Pancreas (tissue), 10 donors: ENCODE results near the gene HEXIM2. TPM values are rescaled to one million over a fixed set of nuclear protein-coding genes. Genes with fewer than 3 reads are reported as not detected.

Experiments used
- ATAC-seq, 4 donors: fragments of 200-7000 bp; cut with Tn5 transposase; one replicate each; pipeline versions ENCODE4 v1.8.0 to v1.9.1; 2020; ENCODE audit warnings: mild to moderate bottlenecking in 4 of 4, moderate library complexity in 4 of 4
- DNase-seq, 6 donors: peaks; one replicate each; pipeline ENCODE4 v3.0.0-alpha.2; 2020
- FAIRE-seq: peaks from 2 replicates; lab custom pipeline; 2012; peaks lifted over from hg19 to GRCh38; lab: Jason Lieb, UNC
- H3K27ac ChIP-seq, 4 donors: fragments of 200-600 bp; sonication (generic); 1 replicate in 3 of 4; 2 replicates in 1 of 4; pipeline versions ENCODE4 v1.5.0 to v1.8.0; 2020
- H3K27me3 ChIP-seq, 4 donors: fragments of 200-600 bp; one replicate each; pipeline ENCODE4 v1.8.0; 2021
- H3K36me3 ChIP-seq, 3 donors: fragments of 200-600 bp; sonication (generic) in 1 of 3; one replicate each; pipeline versions ENCODE4 v1.5.0 to v1.8.0; 2020 to 2021
- H3K4me1 ChIP-seq, 3 donors: fragments of 200-600 bp; one replicate each; pipeline ENCODE4 v1.8.0; 2021
- H3K4me3 ChIP-seq, 4 donors: fragments of 200-600 bp; sonication (generic) in 2 of 4; one replicate each; pipeline versions ENCODE4 v1.5.0 to v1.8.0; 2020 to 2021
- H3K9me3 ChIP-seq, 4 donors: fragments of 200-600 bp; one replicate each; pipeline ENCODE4 v1.8.0; 2021
- WGBS, 2 donors: extraction: QIAGEN DNeasy Blood & Tissue Kit; methylation state at CpG; one replicate each; pipeline ENCODE4 v1.1.7; 2013; 5-methylcytosine and 5-hydroxymethylcytosine counted together
- intact Hi-C, 3 donors: fragments of 100-400 bp; cut with DNase I; formaldehyde crosslinking; loops; one replicate each; pipeline versions ENCODE4 v1.11.1 to v1.14.2; 2022
- polyA plus RNA-seq, 2 donors: library from polyadenylated mRNA; stranded (reverse); fragments of 200-250 nt; gene quantifications; one replicate each; pipeline ENCODE4 v1.2.3, GENCODE V29; 2013
- total RNA-seq, 6 donors: library from RNA; stranded (reverse); fragmentation: NEBNext Ultra II Directional in 4 of 6; extraction: Animal tissue kit (Norgen Biotek cat#: 25700) in 4 of 6; gene quantifications; one replicate each; pipeline versions ENCODE4 v1.2.1 to v1.2.4, GENCODE V29; 2021 to 2023
- TF ChIP-seq, protein P1 (sequence below), 4 donors: fragments of 200-600 bp; sonication (generic) in 3 of 4; IDR thresholded peaks; one replicate each; pipeline versions ENCODE4 v1.5.0 to v1.8.0; 2021; ENCODE audit warnings: antibody characterized with exemption in 4 of 4
- donor health status: healthy with polysubstance abuse.
- donor health status: DM: no; HTN: no; CAD: no; lungs with moderate emphysema.
- donor health status: DM: no; HTN: no; CAD: no.
- donor health status: control.
- donor health status: control.
- donor health status: Bipolar disorder and iron deficiency.
- donor health status: DM: yes; HTN: yes; CAD: no.
- donor health status: DM: no; HTN: no; CAD: no.
- donor health status: DM: no; HTN: no; CAD: no.
- donor health status: DM: yes; HTN: yes; CAD: no.

The HEXIM2 gene
- total and polyA plus RNA-seq, 8 donors: 4.0 to 10.9 (median 6.7) TPM

DNA sequence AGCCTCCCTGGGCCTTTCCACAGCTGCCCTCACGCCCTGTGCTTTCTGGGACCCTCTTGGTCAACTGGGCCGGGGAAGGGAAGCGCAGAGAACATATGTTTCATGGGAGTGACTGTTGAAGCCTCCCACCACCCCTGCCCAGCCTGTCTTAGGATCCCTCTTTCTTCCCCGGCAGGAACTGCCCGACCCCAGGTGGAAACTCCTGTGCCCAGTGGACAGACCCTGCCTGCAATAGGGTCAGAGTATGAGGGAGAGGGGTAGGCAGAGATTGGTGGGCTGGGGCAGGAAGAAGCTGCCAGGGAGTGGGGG is 10.5 kb downstream of the HEXIM2 start:
- Histone ChIP-seq H3K9me3 (no peaks in the 10 kb centered on the region), H3K36me3 (no peaks in the 10 kb centered on the region), H3K27ac (peak overlapping the region; percentile 70 to 92 (median 76)), H3K4me1 (peaks cover 5 to 16% (median 10%) of the 10 kb centered on the region in 3 donors), H3K27me3 (no peaks in the 10 kb centered on the region), H3K4me3 (peak overlapping the region in 1 of 4 donors; percentile 38)
- TF ChIP-seq, protein P1, sequence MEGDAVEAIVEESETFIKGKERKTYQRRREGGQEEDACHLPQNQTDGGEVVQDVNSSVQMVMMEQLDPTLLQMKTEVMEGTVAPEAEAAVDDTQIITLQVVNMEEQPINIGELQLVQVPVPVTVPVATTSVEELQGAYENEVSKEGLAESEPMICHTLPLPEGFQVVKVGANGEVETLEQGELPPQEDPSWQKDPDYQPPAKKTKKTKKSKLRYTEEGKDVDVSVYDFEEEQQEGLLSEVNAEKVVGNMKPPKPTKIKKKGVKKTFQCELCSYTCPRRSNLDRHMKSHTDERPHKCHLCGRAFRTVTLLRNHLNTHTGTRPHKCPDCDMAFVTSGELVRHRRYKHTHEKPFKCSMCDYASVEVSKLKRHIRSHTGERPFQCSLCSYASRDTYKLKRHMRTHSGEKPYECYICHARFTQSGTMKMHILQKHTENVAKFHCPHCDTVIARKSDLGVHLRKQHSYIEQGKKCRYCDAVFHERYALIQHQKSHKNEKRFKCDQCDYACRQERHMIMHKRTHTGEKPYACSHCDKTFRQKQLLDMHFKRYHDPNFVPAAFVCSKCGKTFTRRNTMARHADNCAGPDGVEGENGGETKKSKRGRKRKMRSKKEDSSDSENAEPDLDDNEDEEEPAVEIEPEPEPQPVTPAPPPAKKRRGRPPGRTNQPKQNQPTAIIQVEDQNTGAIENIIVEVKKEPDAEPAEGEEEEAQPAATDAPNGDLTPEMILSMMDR (IDR thresholded peaks at IDR 0.05): no peak
- FAIRE-seq (no peak), ATAC-seq (peak in 1 of 4 donors; percentile 1), DNase-seq (no peak)
- whole genome bisulfite sequencing, 2 donors: 73 to 82% methylated on average over 5 of the region's 5 CpGs
- intact Hi-C loops: no loop called here

DNA sequence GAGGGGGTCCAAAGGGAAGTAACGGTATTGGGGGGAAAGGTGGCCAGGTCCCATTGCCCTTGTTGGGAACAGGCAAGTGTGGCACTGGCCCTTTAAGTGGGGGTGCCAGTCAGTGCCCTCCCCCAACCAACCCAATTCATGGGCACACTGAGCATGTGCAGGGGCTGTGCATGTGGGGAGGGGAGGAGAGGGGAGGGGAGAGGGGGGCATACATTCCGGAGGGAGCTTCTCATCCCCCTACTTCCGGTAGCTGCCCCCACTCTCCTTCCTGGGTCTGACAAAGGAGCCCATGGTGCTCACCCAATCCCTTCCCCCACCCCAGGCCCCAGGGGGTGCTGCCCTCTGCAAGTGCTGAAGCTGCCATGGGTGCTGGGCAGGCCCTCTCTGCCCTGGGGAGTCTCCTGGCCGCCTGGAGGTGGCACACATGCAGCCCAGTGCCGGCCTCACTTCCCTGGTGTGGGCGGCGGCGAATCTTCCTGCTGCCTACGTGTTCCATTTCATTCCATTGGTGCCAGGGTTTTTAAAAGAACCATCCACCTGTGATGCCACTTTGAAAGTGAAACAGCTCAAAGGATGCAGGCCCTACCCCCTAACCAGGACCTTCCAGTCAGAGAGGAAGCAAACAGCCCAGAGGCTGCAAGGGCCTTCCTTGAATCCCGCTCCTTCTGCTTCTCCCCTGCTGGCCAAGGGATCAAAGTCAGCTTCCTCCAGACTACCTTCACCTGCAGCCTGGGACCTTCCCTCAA is 11.0 kb downstream of the HEXIM2 start:
- Histone ChIP-seq H3K27ac (peak overlapping the region; percentile 70 to 92 (median 76)), H3K4me1 (peaks cover 5 to 16% (median 10%) of the 10 kb centered on the region in 3 donors), H3K9me3 (no peaks in the 10 kb centered on the region), H3K27me3 (no peaks in the 10 kb centered on the region), H3K4me3 (peak overlapping the region in 2 of 4 donors; percentile 35 to 38), H3K36me3 (no peaks in the 10 kb centered on the region)
- 10 to 16% methylated on average over 10 of the region's 10 CpGs for WGBS, 2 donors
- FAIRE-seq: no peak
- intact Hi-C loops: no loop called here
- ATAC-seq: peak; percentile 84 to 92 (median 87)
- DNase-seq: peak; percentile 75 to 91 (median 85)
- TF ChIP-seq, protein P1 (IDR thresholded peaks at IDR 0.05): no peak

DNA sequence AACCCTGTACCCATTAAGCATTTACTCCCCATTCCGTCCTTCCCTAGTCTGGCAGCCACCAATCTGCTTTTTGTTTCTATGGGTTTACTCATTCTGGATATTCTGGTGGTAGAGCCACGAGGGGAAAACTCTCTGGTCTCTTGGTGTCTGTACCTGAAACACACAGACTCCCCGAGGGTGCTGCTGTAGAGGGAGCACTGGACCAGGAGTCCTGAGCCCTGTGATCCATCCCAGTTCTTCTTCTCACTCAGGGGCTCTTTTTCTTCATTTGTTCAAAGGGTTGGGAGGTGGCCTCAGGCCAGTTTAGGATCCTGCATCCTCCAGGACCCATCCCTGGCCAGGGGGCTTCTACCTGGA is 14.1 kb downstream of the HEXIM2 start:
- TF ChIP-seq, protein P1 (IDR thresholded peaks at IDR 0.05): no peak
- no peak for FAIRE-seq
- H3K9me3 ChIP-seq: no peaks in the 10 kb centered on the region

DNA sequence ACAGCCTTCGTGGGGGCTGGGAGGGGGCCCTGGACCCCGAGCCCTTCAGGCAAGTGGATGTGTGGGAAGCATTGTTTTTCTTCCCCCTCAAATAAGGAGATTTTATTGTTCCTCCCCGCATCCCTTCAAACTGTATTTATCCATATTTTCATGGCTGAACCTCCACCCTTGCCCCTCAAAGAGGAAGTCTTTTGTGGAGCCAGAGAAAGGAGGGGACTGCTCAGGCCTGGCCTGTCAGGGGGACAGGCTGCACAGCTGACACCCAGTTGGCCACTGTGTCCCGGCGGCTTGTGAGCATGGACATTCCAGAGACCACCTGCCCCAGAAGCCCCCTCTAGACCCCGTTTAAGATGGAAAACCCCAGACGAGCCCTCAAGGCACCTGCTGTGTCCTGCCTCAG is 15.9 kb downstream of the HEXIM2 start:
- peaks cover 0 to 10% (median 10%) of the 10 kb centered on the region in 3 donors for H3K4me1 ChIP-seq
- TF ChIP-seq, protein P1 (IDR thresholded peaks at IDR 0.05): no peak
- intact Hi-C loops: no loop called here
- H3K4me3 ChIP-seq: no peak overlapping the region
- DNase-seq (no peak), FAIRE-seq (no peak), ATAC-seq (no peak)
- WGBS, 2 donors: 80 to 81% methylated on average over 7 of the region's 7 CpGs
- H3K27me3 ChIP-seq: no peaks in the 10 kb centered on the region
- H3K27ac ChIP-seq: no peak overlapping the region
- H3K9me3 ChIP-seq: no peaks in the 10 kb centered on the region
- no peaks in the 10 kb centered on the region for H3K36me3 ChIP-seq

More for the DNA sequence above, 14.1 kb downstream of the HEXIM2 start:
- 83 to 87% methylated on average over 3 of the region's 3 CpGs for WGBS, 2 donors
- no peak overlapping the region for H3K4me3 ChIP-seq
- H3K36me3 ChIP-seq: no peaks in the 10 kb centered on the region
- no peaks in the 10 kb centered on the region for H3K27me3 ChIP-seq
- intact Hi-C loops: no loop called here
- DNase-seq (no peak), ATAC-seq (no peak)
- H3K4me1 ChIP-seq: peaks cover 5 to 16% (median 10%) of the 10 kb centered on the region in 3 donors
- no peak overlapping the region for H3K27ac ChIP-seq

DNA sequence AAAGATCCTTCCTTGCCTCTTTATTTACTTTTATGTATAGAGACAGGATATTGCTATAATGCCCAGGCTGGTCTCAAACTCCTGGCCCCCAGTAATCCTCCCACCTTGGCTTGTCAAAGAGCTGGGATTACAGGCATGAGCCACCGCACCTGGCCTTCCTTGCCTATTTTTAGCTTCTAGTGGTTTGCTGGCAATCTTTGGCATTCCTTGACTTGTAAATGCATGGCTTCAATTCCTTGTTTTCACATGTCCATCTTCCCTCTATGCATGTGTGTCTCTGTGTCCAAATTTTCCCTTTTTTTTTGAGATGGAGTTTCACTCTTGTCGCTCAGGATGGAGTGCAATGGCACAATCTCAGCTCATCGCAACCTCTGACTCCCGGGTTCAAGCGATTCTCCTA is 22.5 kb downstream of the HEXIM2 start:
- Histone ChIP-seq H3K27ac (no peak overlapping the region), H3K4me1 (no peaks in the 10 kb centered on the region), H3K36me3 (no peaks in the 10 kb centered on the region), H3K27me3 (no peaks in the 10 kb centered on the region), H3K4me3 (no peak overlapping the region), H3K9me3 (no peaks in the 10 kb centered on the region)
- no peak for ATAC-seq
- DNase-seq: no peak
- TF ChIP-seq, protein P1 (IDR thresholded peaks at IDR 0.05): no peak
- no peak for FAIRE-seq
- 85 to 91% methylated on average over 5 of the region's 5 CpGs for WGBS, 2 donors
- intact Hi-C loops: no loop called here
